HT-29 (cell line): ENCODE data around the gene RNASE3. TPM values are rescaled to one million over a fixed set of nuclear protein-coding genes. Genes with fewer than 3 reads are reported as not detected.
"Not testable (repeated sequence)": the region's sequence is repeated elsewhere in the genome, so short reads cannot be mapped to it uniquely, and the experiment has no call there.

Experiments
- DNase-seq: peaks from one replicate; pipeline ENCODE4 v3.0.0-alpha.2; 2015; ENCODE audit warnings: low spot score
- total RNA-seq: library from RNA; depleted of rRNA; stranded (reverse); fragments of >200 nt; shearing (Covaris generic); gene quantifications from 2 replicates; pipeline ENCODE4 v1.2.3, GENCODE V29; 2014; rRNA removed

The RNASE3 gene
- total RNA-seq, 1 experiment from 2014 or later, result not detected

GRCh38 chr14:20910822-20911221, 19.6 kb downstream of the RNASE3 start:
- DNase-seq, result not testable (repeated sequence)

GRCh38 chr14:20919038-20919756, 28.0 kb downstream of the RNASE3 start:
- DNase-seq, result not testable (repeated sequence)

- not testable (repeated sequence) for DNase-seq
Observed at GRCh38 chr14:20923766-20924297, 32.6 kb downstream of the RNASE3 start.

GRCh38 chr14:20934148-20934762, 43.1 kb downstream of the RNASE3 start:
- DNase-seq, result peak; percentile 32

GRCh38 chr14:20935303-20935984, 44.3 kb downstream of the RNASE3 start:
- DNase-seq, result no peak

Other genes with a start within 250 kb of the RNASE3 start
- gene OR6S1, start 249.7 kb upstream of the RNASE3 start, total RNA-seq, result not detected in 2 replicates
- 6.6 and 8.7 TPM in 2 replicates for gene RNASE4, start 206.8 kb upstream of the RNASE3 start, total RNA-seq
- gene ANG, start 202.6 kb upstream of the RNASE3 start, total RNA-seq, result 0.57 and 4.0 TPM in 2 replicates
- not detected in 2 replicates for gene EDDM3A, start 145.5 kb upstream of the RNASE3 start, total RNA-seq
- gene EDDM3B, start 123.0 kb upstream of the RNASE3 start, total RNA-seq, result not detected in 2 replicates
- not detected in 2 replicates for gene RNASE6, start 110.1 kb upstream of the RNASE3 start, total RNA-seq
- gene RNASE1, start 88.5 kb upstream of the RNASE3 start, total RNA-seq, result 0.37 and 7.7 TPM in 2 replicates
- not detected in 2 replicates for gene RNASE2, start 64.1 kb downstream of the RNASE3 start, total RNA-seq
- gene METTL17, start 98.6 kb downstream of the RNASE3 start, total RNA-seq, result 47.1 and 49.6 TPM in 2 replicates
- gene SLC39A2, start 107.9 kb downstream of the RNASE3 start, total RNA-seq, result not detected in 2 replicates
- gene NDRG2, start 133.7 kb downstream of the RNASE3 start, total RNA-seq, result 16.0 and 18.1 TPM in 2 replicates
- not detected in 2 replicates for gene TPPP2, start 138.8 kb downstream of the RNASE3 start, total RNA-seq
- gene RNASE13, start 143.4 kb downstream of the RNASE3 start, total RNA-seq, result not detected in 2 replicates
- not detected in 2 replicates for gene RNASE7, start 151.0 kb downstream of the RNASE3 start, total RNA-seq
- gene RNASE8, start 166.4 kb downstream of the RNASE3 start, total RNA-seq, result not detected in 2 replicates
- gene ARHGEF40, start 178.9 kb downstream of the RNASE3 start, total RNA-seq, result 18.4 and 20.0 TPM in 2 replicates
- gene ZNF219, start 207.3 kb downstream of the RNASE3 start, total RNA-seq, result 13.6 and 14.6 TPM in 2 replicates
- gene TMEM253, start 209.7 kb downstream of the RNASE3 start, total RNA-seq, result 0.41 TPM in 1 of 2 replicates, not detected in the other